Stimulated activated CD8-positive, alpha-beta memory T cell treated with anti-CD3 and anti-CD28 coated beads, Interleukin-15, amount 100 ng/mL, for 1 hour (primary cell): ENCODE data around the gene COQ3.

Experiments
- DNase-seq: peaks from one replicate; pipeline ENCODE4 v3.0.0-alpha.2; 2020; ENCODE audit warnings: low read depth

COQ3 gene

GRCh38 chr6:99330159-99330558, 63.8 kb downstream of the COQ3 start:
- DNase-seq: peak; percentile 14

DNA sequence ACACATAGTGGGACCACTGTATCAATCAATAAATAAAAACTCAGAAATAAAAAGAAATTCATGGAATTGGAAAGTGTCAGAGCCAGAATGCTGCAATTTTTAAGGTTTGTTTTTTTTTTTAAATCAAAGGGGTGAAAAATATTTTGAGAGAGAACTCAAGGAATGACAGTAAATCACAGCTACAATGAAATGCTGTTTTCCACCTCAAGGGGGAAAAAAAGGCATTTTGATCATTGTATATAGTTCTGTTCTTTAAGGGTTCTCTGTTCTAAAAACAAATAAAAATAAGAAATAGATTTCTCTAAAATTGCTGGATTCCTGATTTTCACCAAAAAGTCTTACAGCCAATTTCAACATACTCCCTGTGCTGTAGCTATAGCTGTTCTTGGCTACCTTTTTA, 69.0 kb downstream of the COQ3 start:
- DNase-seq: no peak
